Measurements from ENCODE around the gene THOP1. TPM values are rescaled to one million over a fixed set of nuclear protein-coding genes. Genes with fewer than 3 reads are reported as not detected.

The THOP1 gene
- polyA plus RNA-seq, 3 donors = 13.4 to 17.6 (median 14.6) TPM

GRCh38 chr19:2804156-2805004 lies 19.1 kb downstream of the THOP1 start:
- no peak overlapping the region for H3K4me2 ChIP-seq (replicated peaks; ENCODE audit: extremely low read depth, low read length, poor library complexity, severe bottlenecking)
- peaks cover 34 to 61% of the 10 kb centered on the region in 2 donors for H3K36me3 ChIP-seq (replicated peaks in 1 of 2; ENCODE audit: control insufficient read depth in 1 of 2, insufficient read depth in 2 of 2, low read length in 2 of 2)
- H3K27me3 Mint-ChIP-seq (ENCODE audit: low read depth in 3 of 3) = peaks cover 0 to 4% (median 0%) of the 10 kb centered on the region in 3 donors

More at GRCh38 chr19:2804156-2805004, 19.1 kb downstream of the THOP1 start:
- peaks cover 0 to 5% (median 0%) of the 10 kb centered on the region in 7 donors for H3K9me3 Mint-ChIP-seq
- peaks cover 36 to 76% of the 10 kb centered on the region in 2 donors for H3K36me3 Mint-ChIP-seq
- intact Hi-C loops (cut with micrococcal nuclease) = no loop called here
- H3K27ac ChIP-seq (ENCODE audit: low read depth in 1 of 2, low read length in 2 of 2) = no peak overlapping the region
- H3K27me3 ChIP-seq (ENCODE audit: control insufficient read depth in 2 of 2, insufficient read depth in 2 of 2, low read length in 2 of 2) = no peaks in the 10 kb centered on the region
- H3K79me2 ChIP-seq (ENCODE audit: insufficient read depth, low read length) = no peaks in the 10 kb centered on the region
- no peaks in the 10 kb centered on the region for H4K20me1 ChIP-seq (ENCODE audit: insufficient read depth, low read length)
- H3K4me3 Mint-ChIP-seq = no peak overlapping the region
- TF ChIP-seq CTCF (IDR thresholded peaks at IDR 0.05) = no peak
- H3K4me1 ChIP-seq (ENCODE audit: control insufficient read depth in 1 of 2, insufficient read depth in 2 of 2, low read length in 2 of 2) = no peaks in the 10 kb centered on the region
- DNase-seq = no peak
- H3K4me3 ChIP-seq (replicated peaks in 1 of 3; ENCODE audit: low read depth in 2 of 3, low read length in 3 of 3) = no peak overlapping the region
- H2AFZ ChIP-seq (ENCODE audit: insufficient read depth, low read depth, low read length, poor library complexity, severe bottlenecking) = no peak overlapping the region
- H3K9me3 ChIP-seq (replicated peaks in 1 of 2; ENCODE audit: control insufficient read depth in 1 of 2, insufficient read depth in 1 of 2, low read length in 2 of 2) = no peaks in the 10 kb centered on the region
- peak overlapping the region in 2 of 7 donors; percentile 18 to 46 for H3K27ac Mint-ChIP-seq
- H3K4me1 Mint-ChIP-seq = no peaks in the 10 kb centered on the region
- no peak overlapping the region for H3K9ac ChIP-seq (ENCODE audit: insufficient read depth, low read length, poor library complexity, severe bottlenecking)
- WGBS (ENCODE audit: insufficient coverage) = 90% methylated on average over 18 of the region's 27 CpGs
